ENCODE measurements around the gene GLI3. TPM values are rescaled to one million over a fixed set of nuclear protein-coding genes. Genes with fewer than 3 reads are reported as not detected.

The GLI3 gene
- total and polyA plus RNA-seq, 2 of the 8 experiments (the other 6 are each of a cell fraction or from before 2014, with no cell fraction given), result 8.0 to 31.1 TPM

DNA sequence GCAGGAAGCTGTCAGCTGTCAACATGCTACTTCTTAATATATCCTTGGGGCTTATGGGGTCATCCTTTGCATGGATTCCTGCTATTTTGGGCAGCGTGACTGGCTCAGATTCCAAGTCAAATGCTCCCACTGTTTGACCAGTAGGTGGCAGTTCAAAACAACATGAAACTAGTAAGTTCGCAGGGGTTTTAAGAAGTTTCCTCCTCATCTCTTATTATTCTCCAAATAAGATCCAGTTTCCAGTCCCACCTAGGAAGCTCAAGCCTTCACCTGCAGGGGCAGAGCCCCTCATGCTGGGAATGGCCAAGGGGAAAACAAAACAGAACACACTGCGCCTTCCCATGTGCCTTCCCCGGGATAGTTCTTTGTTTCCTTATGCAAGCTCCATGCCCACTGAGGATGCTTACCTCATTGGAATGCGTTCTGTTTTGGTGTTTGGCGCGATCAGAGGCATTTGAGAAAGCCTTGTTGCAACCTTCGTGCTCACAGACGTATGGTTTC is 259.8 kb downstream of the GLI3 start:
- Histone ChIP-seq H3K27ac (ENCODE audit: low read depth, low read length) (peak overlapping the region; percentile 13; the same call in 1 of the 2 replicates), H3K79me2 (ENCODE audit: control insufficient read depth in 1 of 2, insufficient read depth in 2 of 2, low read length in 2 of 2) (no peaks in the 10 kb centered on the region), H3K36me3 (ENCODE audit: control insufficient read depth in 2 of 4, insufficient read depth in 4 of 4, low read length in 3 of 4) (peaks cover 0 to 4% (median 2%) of the 10 kb centered on the region in 4 experiments; a peak in 5 of 8 replicates), H3K14ac (ENCODE audit: insufficient read length) (no peak overlapping the region), H2BK12ac (ENCODE audit: low read depth, low read length) (no peak overlapping the region), H3K56ac (replicated peaks; ENCODE audit: insufficient read length, low read depth, low read length) (no peak overlapping the region), H2BK120ac (replicated peaks; ENCODE audit: low read depth, low read length) (no peak overlapping the region), H3K23ac (ENCODE audit: insufficient read length) (no peak overlapping the region), H3K9ac (replicated peaks in 1 of 4; ENCODE audit: extremely low read depth in 1 of 4, low read depth in 3 of 4, low read length in 3 of 4) (0 out of 7 replicates have a peak overlapping the region, but pooled peaks of 1 of the 4 experiments have one; percentile 14), H3K23me2 (ENCODE audit: low read depth, low read length) (no peaks in the 10 kb centered on the region), H2AK5ac (ENCODE audit: low read depth, low read length) (0 out of 2 replicates have a peak overlapping the region, but pooled peaks have one; percentile 41), H3K9me3 (ENCODE audit: insufficient read depth in 2 of 2, low read depth in 1 of 2, low read length in 1 of 2) (no peaks in the 10 kb centered on the region), H2AFZ (ENCODE audit: low read length) (peak overlapping the region; percentile 52; the same call in 1 of the 2 replicates), H4K91ac (replicated peaks; ENCODE audit: insufficient read length, low read length) (no peak overlapping the region), H3K18ac (ENCODE audit: extremely low read depth, low read length) (peak overlapping the region; percentile 10; the same call in 1 of the 2 replicates), H3K27me3 (replicated peaks in 1 of 4; ENCODE audit: control insufficient read depth in 3 of 4, extremely low read depth in 1 of 4, insufficient read depth in 3 of 4, low read length in 3 of 4) (no peaks in the 10 kb centered on the region), H3K4ac (replicated peaks; ENCODE audit: insufficient read length, low read depth, low read length) (no peak overlapping the region), H3K4me1 (replicated peaks in 1 of 4; ENCODE audit: control insufficient read depth in 3 of 4, insufficient read depth in 4 of 4, low read length in 3 of 4) (peaks cover 0 to 11% (median 4%) of the 10 kb centered on the region in 4 experiments; a peak in 5 of 7 replicates), H3K4me3 (ENCODE audit: extremely low read depth in 1 of 4, insufficient read depth in 2 of 4, low read depth in 3 of 4, low read length in 4 of 4) (no peak overlapping the region), H4K8ac (ENCODE audit: extremely low read depth, insufficient read depth, low read length) (no peak overlapping the region), H4K20me1 (replicated peaks in 1 of 2; ENCODE audit: control insufficient read depth in 1 of 2, insufficient read depth in 2 of 2, low read length in 2 of 2) (peaks cover 0 to 2% of the 10 kb centered on the region in 2 experiments), H2BK20ac (ENCODE audit: low read length) (no peak overlapping the region; the same call in 1 of the 2 replicates), H2BK15ac (ENCODE audit: low read length) (no peak overlapping the region), H2BK5ac (ENCODE audit: low read depth, low read length) (no peak overlapping the region), H3K4me2 (ENCODE audit: insufficient read depth in 1 of 2, low read depth in 2 of 2, low read length in 2 of 2) (no peak overlapping the region), H4K5ac (ENCODE audit: insufficient read length, low read depth, low read length) (no peak overlapping the region), H3K79me1 (ENCODE audit: low read depth, low read length) (no peaks in the 10 kb centered on the region)
- FAIRE-seq (peak; percentile 95), DNase-seq (ENCODE audit: low read depth in 1 of 2, low spot score in 2 of 2) (peak in 1 of 2 experiments; percentile 55)
- ChIA-PET CTCF (ENCODE audit: partially characterized antibody) (interaction anchor here (0.5 to 9.2 kb wide), 49 partner anchors 9 to 1462 kb away, joined by 3 to 117 read pairs (median 3); no protein-coding TSS in a partner anchor), POLR2A (ENCODE audit: partially characterized antibody) (no interaction called here)
- 63% methylated on average over 9 of the region's 9 CpGs; no CpG with 5 or more reads in 1 of the 2 experiments for WGBS, 2 experiments (ENCODE audit: extremely low coverage in 1 of 2, insufficient coverage in 1 of 2, insufficient read length in 1 of 2, insufficient replicate concordance in 2 of 2, low coverage in 1 of 2, low lambda C conversion rate in 2 of 2, missing lambda C conversion rate in 1 of 2)
- TF ChIP-seq, protein P1, sequence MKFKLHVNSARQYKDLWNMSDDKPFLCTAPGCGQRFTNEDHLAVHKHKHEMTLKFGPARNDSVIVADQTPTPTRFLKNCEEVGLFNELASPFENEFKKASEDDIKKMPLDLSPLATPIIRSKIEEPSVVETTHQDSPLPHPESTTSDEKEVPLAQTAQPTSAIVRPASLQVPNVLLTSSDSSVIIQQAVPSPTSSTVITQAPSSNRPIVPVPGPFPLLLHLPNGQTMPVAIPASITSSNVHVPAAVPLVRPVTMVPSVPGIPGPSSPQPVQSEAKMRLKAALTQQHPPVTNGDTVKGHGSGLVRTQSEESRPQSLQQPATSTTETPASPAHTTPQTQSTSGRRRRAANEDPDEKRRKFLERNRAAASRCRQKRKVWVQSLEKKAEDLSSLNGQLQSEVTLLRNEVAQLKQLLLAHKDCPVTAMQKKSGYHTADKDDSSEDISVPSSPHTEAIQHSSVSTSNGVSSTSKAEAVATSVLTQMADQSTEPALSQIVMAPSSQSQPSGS (IDR thresholded peaks at IDR 0.05; ENCODE audit: low read length), result peak; percentile 54; the same call in 1 of the 2 replicates
- TF ChIP-seq CREB1 (IDR thresholded peaks at IDR 0.05) (no peak), RAD21 (IDR thresholded peaks at IDR 0.05 in 1 of 2, conservative IDR thresholded peaks at IDR 0.05 in 1 of 2; ENCODE audit: low read depth in 2 of 2, low read length in 2 of 2) (peak; percentile 64 to 78), CHD2 (IDR thresholded peaks at IDR 0.05; ENCODE audit: low read length) (no peak), SIX5 (IDR thresholded peaks at IDR 0.05; ENCODE audit: low read depth, low read length) (no peak)
